Activated naive CD8-positive, alpha-beta T cell (primary cell): ENCODE results near the gene CD8A.
"Not testable (repeated sequence)": the region's sequence is repeated elsewhere in the genome, so short reads cannot be mapped to it uniquely, and the experiment has no call there.

ENCODE experiments used
- H3K27ac Mint-ChIP-seq: one replicate; pipeline ENCODE4 v1.8.0; 2021; ENCODE audit warnings: mixed read lengths
- H3K27me3 Mint-ChIP-seq: one replicate; pipeline ENCODE4 v1.8.0; 2021; ENCODE audit warnings: mixed read lengths
- H3K36me3 Mint-ChIP-seq: one replicate; pipeline ENCODE4 v1.8.0; 2021; ENCODE audit warnings: mixed read lengths
- H3K4me1 Mint-ChIP-seq: one replicate; pipeline ENCODE4 v1.8.0; 2021; ENCODE audit warnings: low read depth, mixed read lengths
- H3K4me3 Mint-ChIP-seq: one replicate; pipeline ENCODE4 v1.8.0; 2021; ENCODE audit warnings: mild to moderate bottlenecking, mixed read lengths
- H3K9me3 Mint-ChIP-seq: one replicate; pipeline ENCODE4 v1.8.0; 2021; ENCODE audit warnings: low read depth, mixed read lengths

CD8A gene

GRCh38 chr2:86746939-86747338 is 43.8 kb downstream of the CD8A start:
- peaks cover 9% of the 10 kb centered on the region for H3K9me3 Mint-ChIP-seq
- peak overlapping the region; percentile 18 for H3K27ac Mint-ChIP-seq
- H3K4me1 Mint-ChIP-seq = peaks cover 68% of the 10 kb centered on the region
- H3K4me3 Mint-ChIP-seq = no peak overlapping the region
- H3K36me3 Mint-ChIP-seq = peaks cover 18% of the 10 kb centered on the region
- H3K27me3 Mint-ChIP-seq = no peaks in the 10 kb centered on the region

- peak overlapping the region; percentile 17 for H3K27ac Mint-ChIP-seq
- no peaks in the 10 kb centered on the region for H3K9me3 Mint-ChIP-seq
- H3K36me3 Mint-ChIP-seq = peaks cover 5% of the 10 kb centered on the region
- peaks cover 55% of the 10 kb centered on the region for H3K4me1 Mint-ChIP-seq
- no peak overlapping the region for H3K4me3 Mint-ChIP-seq
- no peaks in the 10 kb centered on the region for H3K27me3 Mint-ChIP-seq
These were observed 46.6 kb downstream of the CD8A start for GRCh38 chr2:86744152-86744551.

GRCh38 chr2:86741889-86742498 is 48.7 kb downstream of the CD8A start:
- H3K4me3 Mint-ChIP-seq, H3K27me3 Mint-ChIP-seq, H3K9me3 Mint-ChIP-seq, H3K36me3 Mint-ChIP-seq: not testable (repeated sequence)
- Mint-ChIP-seq H3K27ac (peak overlapping the region; percentile 46), H3K4me1 (peaks cover 38% of the 10 kb centered on the region)

GRCh38 chr2:86739889-86740288 is 50.8 kb downstream of the CD8A start:
- not testable (repeated sequence) for H3K4me3 Mint-ChIP-seq, H3K36me3 Mint-ChIP-seq, H3K27ac Mint-ChIP-seq, H3K27me3 Mint-ChIP-seq, H3K9me3 Mint-ChIP-seq
- peaks cover 19% of the 10 kb centered on the region for H3K4me1 Mint-ChIP-seq

GRCh38 chr2:86739485-86739884 is 51.2 kb downstream of the CD8A start:
- H3K4me3 Mint-ChIP-seq, H3K27ac Mint-ChIP-seq, H3K9me3 Mint-ChIP-seq, H3K36me3 Mint-ChIP-seq, H3K27me3 Mint-ChIP-seq: not testable (repeated sequence)
- peaks cover 18% of the 10 kb centered on the region for H3K4me1 Mint-ChIP-seq

- H3K27ac Mint-ChIP-seq, H3K4me1 Mint-ChIP-seq, H3K9me3 Mint-ChIP-seq: not testable (repeated sequence)
These were observed 55.8 kb downstream of the CD8A start for GRCh38 chr2:86734896-86735295.

More at GRCh38 chr2:86734896-86735295, 55.8 kb downstream of the CD8A start:
- H3K36me3 Mint-ChIP-seq, H3K27me3 Mint-ChIP-seq, H3K4me3 Mint-ChIP-seq: not testable (repeated sequence)
